Epithelial cell of proximal tubule (primary cell): ENCODE measurements around the gene ARHGDIA. TPM values are rescaled to one million over a fixed set of nuclear protein-coding genes. Genes with fewer than 3 reads are reported as not detected.

Source experiments
- DNase-seq: peaks from one replicate; pipeline ENCODE4 v3.0.0-alpha.2; 2011; ENCODE audit warnings: low read depth
- H3K4me3 ChIP-seq: 2 replicates; pipeline ENCODE4 v1.5.1; 2011; ENCODE audit warnings: low read depth, mild to moderate bottlenecking, low read length
- CTCF ChIP-seq: conservative IDR thresholded peaks from 2 replicates; pipeline ENCODE4 v1.5.1; 2012; ENCODE audit warnings: low read depth, mild to moderate bottlenecking, low read length
- total RNA-seq: library from RNA; depleted of rRNA; stranded (reverse); fragments of >200 nt; gene quantifications from 2 replicates; pipeline ENCODE4 v1.2.3, GENCODE V29; 2015

Gene ARHGDIA
- total RNA-seq, 1 donor from 2014 or later: 272 TPM

- DNase-seq: no peak
- H3K4me3 ChIP-seq: no peak overlapping the region
- no peak for TF ChIP-seq CTCF
Observed at GRCh38 chr17:81849457-81849856, 21.7 kb downstream of the ARHGDIA start.

- H3K4me3 ChIP-seq: no peak overlapping the region
- no peak for DNase-seq
- TF ChIP-seq CTCF: no peak
Observed at GRCh38 chr17:81846743-81847689, 24.1 kb downstream of the ARHGDIA start.

GRCh38 chr17:81845881-81846742 is 25.0 kb downstream of the ARHGDIA start:
- DNase-seq: no peak
- TF ChIP-seq CTCF: no peak
- no peak overlapping the region for H3K4me3 ChIP-seq

GRCh38 chr17:81845361-81845760 is 25.8 kb downstream of the ARHGDIA start:
- H3K4me3 ChIP-seq: no peak overlapping the region
- no peak for DNase-seq
- TF ChIP-seq CTCF: no peak

- no peak overlapping the region for H3K4me3 ChIP-seq
- no peak for DNase-seq
- TF ChIP-seq CTCF: no peak
Observed at GRCh38 chr17:81844887-81845286, 26.2 kb downstream of the ARHGDIA start.

GRCh38 chr17:81844327-81844851 is 26.7 kb downstream of the ARHGDIA start:
- TF ChIP-seq CTCF: no peak
- H3K4me3 ChIP-seq: no peak overlapping the region
- no peak for DNase-seq
